Stomach (tissue), 4 donors: ENCODE data around the gene RUBCNL.

Experiments used
- CTCF ChIP-seq, 7 experiments: fragments of 450-650 bp in 4 of 7; fragments of 200-600 bp in 3 of 7; sonication (generic) in 3 of 7; IDR thresholded peaks; one replicate each; pipeline ENCODE4 v1.5.1; 2016 to 2019; ENCODE audit warnings: antibody characterized with exemption in 7 of 7, control low read depth in 2 of 7, mild to moderate bottlenecking in 1 of 7
- EP300 ChIP-seq: sonication (generic); formaldehyde crosslinking; IDR thresholded peaks from one replicate; pipeline ENCODE4 v1.6.1; 2017; ENCODE audit warnings: antibody characterized with exemption
- POLR2A ChIP-seq, 4 donors: fragments of 450-650 bp; IDR thresholded peaks; one replicate each; pipeline ENCODE4 v1.6.1; 2016; ENCODE audit warnings: antibody characterized with exemption in 4 of 4, control low read depth in 2 of 4, mild to moderate bottlenecking in 1 of 4, moderate library complexity in 1 of 4
- POLR2AphosphoS5 ChIP-seq, 3 donors: sonication (generic); formaldehyde crosslinking; IDR thresholded peaks; one replicate each; pipeline ENCODE4 v1.6.1; 2016; ENCODE audit warnings: antibody characterized with exemption in 3 of 3

GRCh38 chr13:46383383-46383782 lies 3.7 kb downstream of the RUBCNL start:
- no peak for TF ChIP-seq EP300
- no peak for TF ChIP-seq POLR2A (IDR thresholded peaks at IDR 0.05)
- TF ChIP-seq CTCF (IDR thresholded peaks at IDR 0.05) = no peak
- no peak for TF ChIP-seq POLR2AphosphoS5 (IDR thresholded peaks at IDR 0.05)
